HG03039 (cell line): ENCODE measurements around the gene HBEGF.

Source experiments
- ATAC-seq: cut with Tn5 transposase; IDR thresholded peaks from one replicate; pipeline ENCODE4 v1.9.1; 2021; ENCODE audit warnings: mild to moderate bottlenecking, moderate library complexity; ENCODE audit not compliant: unreplicated experiment

The HBEGF gene, protein sequence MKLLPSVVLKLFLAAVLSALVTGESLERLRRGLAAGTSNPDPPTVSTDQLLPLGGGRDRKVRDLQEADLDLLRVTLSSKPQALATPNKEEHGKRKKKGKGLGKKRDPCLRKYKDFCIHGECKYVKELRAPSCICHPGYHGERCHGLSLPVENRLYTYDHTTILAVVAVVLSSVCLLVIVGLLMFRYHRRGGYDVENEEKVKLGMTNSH

GRCh38 chr5:140346348-140347221 is at the start of gene HBEGF:
HBEGF (minus strand) TSS chr5:140346603; CDS start chr5:140346328, 275 bp downstream.
- ATAC-seq, result peak; percentile 73

- ATAC-seq, result no peak
Observed at GRCh38 chr5:140393738-140394137, 47.3 kb upstream of the HBEGF start.

GRCh38 chr5:140391732-140392131 is 45.3 kb upstream of the HBEGF start:
- no peak for ATAC-seq

DNA sequence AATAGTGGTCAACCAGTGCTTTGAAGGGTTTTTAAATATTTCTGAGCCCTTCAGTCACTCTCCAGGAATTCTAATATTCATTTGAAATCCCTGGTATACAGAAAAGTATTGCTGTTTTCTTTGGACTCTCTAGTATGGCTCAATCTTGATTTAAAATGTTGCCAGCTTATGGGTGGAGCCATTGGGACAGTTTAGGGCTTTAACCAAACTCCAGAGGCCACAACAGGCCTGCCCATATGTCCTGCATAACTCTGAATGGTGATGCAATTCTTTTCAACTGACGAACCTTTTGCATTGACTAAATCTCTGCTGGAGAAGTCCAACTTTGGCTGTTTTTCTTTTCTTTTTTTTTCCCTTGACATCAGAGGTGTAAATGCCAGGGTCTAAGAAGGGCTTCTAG is 44.9 kb upstream of the HBEGF start:
- ATAC-seq, result no peak

- ATAC-seq, result no peak
Observed at GRCh38 chr5:140388052-140388451, 41.6 kb upstream of the HBEGF start.

DNA sequence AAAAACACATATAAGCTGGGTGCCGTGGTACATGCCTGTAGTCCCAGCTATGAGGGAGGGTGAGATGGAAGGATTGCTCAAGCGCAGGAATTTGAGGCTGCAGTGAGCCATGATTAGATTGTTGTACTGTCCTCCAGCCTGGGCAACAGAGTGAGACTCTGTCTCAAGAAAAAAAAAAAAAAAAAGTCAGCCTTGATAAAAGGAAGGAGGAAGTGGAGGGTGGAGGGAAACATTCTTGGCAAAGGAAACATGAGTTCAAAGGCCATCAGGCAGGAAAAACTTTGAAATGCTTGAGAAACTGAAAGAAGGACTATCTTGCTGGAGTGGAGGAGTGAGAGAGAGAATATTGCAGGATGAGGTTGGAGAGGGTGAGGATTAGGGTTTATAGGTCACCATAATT is 36.9 kb upstream of the HBEGF start:
- no peak for ATAC-seq

GRCh38 chr5:140382866-140383265 is 36.5 kb upstream of the HBEGF start:
- no peak for ATAC-seq

- no peak for ATAC-seq
Observed at GRCh38 chr5:140381972-140382371, 35.6 kb upstream of the HBEGF start.

- no peak for ATAC-seq
Observed at GRCh38 chr5:140381351-140381750, 34.9 kb upstream of the HBEGF start.

DNA sequence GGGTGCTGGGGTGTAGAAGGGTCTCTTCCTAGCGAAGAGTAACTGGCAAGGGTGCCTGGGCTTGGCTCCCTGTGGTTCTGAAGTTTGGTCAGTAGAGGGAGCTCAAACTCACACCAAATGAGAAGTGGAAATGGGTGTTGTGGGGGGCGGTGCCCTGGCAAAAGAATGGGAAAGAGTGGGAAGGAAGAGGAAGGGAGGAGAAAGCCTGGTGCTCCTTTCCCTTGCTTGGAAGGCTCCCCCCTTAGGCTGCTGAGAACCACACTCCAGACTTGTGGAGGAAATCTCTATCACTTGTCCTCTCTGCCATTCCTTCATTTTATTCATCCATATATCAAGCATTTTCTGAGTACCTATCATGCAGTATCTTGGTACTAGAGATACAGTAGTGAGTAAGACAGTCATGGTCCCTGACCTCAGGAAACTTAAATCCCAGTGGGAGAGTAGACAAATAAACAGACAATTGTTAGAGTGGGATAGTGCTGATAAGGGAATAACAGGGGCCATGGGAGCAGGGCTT is 26.6 kb upstream of the HBEGF start:
- ATAC-seq, result no peak

GRCh38 chr5:140371356-140372151 is 25.2 kb upstream of the HBEGF start:
- ATAC-seq, result no peak

GRCh38 chr5:140367256-140368013 is 21.0 kb upstream of the HBEGF start:
- no peak for ATAC-seq

DNA sequence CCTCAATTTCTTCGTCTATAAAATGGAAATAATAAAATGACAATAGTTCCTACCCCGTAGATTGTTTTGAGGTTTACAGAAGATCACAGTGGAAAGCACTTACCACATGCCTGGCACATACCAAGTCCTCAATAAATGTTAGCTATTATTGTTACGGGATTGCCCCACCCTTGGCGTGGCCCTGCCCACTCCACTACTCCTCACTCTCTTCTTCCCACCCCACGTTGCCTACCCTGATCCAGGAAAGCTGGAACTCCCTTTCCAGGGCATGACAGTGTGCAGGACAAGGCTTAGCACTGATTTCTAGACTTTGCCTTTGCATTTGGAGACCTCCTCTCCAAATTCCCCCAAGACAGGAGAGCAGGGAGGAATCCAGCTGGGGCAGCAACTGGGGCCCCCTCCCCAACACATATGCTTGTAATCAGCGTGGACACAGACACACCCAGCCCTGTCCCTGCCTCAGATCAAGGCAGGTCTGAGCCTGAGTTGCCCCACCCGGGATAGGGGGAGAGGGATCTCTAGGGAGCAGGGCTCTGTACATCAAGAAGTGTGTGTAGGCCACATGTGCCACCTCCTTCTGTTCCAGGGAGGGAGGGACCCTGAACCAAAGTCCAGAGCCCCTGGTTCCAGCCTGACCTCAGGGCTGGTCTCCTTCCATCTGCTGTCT is 20.3 kb upstream of the HBEGF start:
- ATAC-seq, result no peak

GRCh38 chr5:140365941-140366340 is 19.5 kb upstream of the HBEGF start:
- no peak for ATAC-seq

- ATAC-seq, result no peak
Observed at GRCh38 chr5:140365282-140365681, 18.9 kb upstream of the HBEGF start.

- ATAC-seq, result no peak
Observed at GRCh38 chr5:140364472-140364765, 18.0 kb upstream of the HBEGF start.

DNA sequence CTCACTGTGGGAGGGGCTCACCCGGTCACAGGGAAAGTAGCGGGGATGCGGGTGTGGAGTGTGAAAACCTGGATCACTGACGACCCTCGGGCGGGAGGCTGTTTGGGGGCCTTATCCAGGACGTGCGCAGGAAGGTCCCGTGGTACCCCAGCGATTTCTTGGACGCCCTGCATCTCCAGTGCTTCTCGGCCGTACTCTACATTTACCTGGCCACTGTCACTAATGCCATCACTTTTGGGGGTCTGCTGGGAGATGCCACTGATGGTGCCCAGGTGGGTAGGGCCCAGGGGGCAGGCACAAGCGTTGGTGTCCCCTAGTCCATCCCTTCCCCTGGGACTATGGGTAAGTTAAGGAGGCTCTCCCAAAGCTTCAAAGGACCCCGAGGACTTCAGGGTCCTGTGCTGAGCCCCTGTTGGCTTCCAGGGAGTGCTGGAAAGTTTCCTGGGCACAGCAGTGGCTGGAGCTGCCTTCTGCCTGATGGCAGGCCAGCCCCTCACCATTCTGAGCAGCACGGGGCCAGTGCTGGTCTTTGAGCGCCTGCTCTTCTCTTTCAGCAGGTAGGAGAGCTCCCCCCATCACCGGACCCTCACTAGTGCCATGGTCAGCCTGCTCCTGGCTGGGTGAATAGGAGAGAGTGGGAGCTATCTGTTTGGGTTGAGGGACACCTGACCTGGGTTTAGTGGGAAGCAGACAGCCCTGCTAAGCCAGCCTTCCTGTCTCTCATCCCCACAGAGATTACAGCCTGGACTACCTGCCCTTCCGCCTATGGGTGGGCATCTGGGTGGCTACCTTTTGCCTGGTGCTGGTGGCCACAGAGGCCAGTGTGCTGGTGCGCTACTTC is 17.4 kb upstream of the HBEGF start:
- no peak for ATAC-seq

GRCh38 chr5:140362875-140363630 is 16.6 kb upstream of the HBEGF start:
- no peak for ATAC-seq

DNA sequence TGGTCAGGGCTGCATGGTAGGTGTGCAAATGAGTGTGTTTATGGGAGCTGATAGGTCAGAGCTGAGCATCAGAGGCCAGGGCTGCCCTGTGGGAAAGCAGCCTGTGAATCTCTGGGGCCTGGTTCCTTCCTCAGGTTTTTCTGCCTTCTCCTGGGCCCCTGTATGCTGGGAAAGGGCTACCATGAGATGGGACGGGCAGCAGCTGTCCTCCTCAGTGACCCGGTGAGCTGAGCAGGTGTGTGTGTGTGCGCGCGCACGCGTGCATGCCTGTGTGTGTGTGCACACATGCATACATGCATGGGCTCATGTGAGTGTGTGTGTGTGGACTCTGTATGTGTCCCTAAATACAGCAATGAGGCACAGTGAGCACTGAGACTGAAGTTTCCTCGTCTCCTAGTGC is 15.9 kb upstream of the HBEGF start:
- no peak for ATAC-seq
